T47D (cell line): ENCODE results near the gene STRN3.
"Not testable (repeated sequence)": the region's sequence is repeated elsewhere in the genome, so short reads cannot be mapped to it uniquely, and the experiment has no call there.

Experiments
- DNase-seq, 2 experiments: peaks; one replicate each; pipeline versions ENCODE4 v3.0.0 to v3.0.0-alpha.2; 2011 to 2012; ENCODE audit warnings: low read depth in 1 of 2, low spot score in 1 of 2
- JUND ChIP-seq: IDR thresholded peaks from 2 replicates; pipeline ENCODE4 v1.6.1; 2012; ENCODE audit warnings: low read depth
- in situ Hi-C: cut with HindIII; loops from 2 replicates; pipeline ENCODE4 v1.10.0; 2016; ENCODE audit warnings: low sequenced_read_pairs, low pct_unique_long_range_greater_than_20kb

STRN3 gene

DNA sequence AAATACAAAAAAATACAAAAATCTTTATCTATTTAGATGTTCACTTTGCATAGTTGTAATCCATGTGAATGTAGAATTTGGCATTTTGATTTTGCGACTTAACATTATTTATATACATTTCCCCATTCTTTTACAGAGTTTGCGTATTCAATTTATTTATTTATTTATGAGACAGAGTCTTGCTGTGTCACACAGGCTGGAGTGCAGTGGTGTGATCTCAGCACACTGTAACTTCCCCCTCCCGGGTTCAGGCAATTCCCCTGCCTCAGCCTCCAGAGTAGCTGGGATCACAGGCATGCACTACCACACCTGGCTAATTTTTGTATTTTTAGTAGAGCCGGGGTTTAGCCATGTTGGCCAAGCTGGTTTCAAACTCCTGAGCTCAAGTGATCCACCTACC is 25.3 kb upstream of the STRN3 start:
- in situ Hi-C loops, result no loop called here
- DNase-seq, result no peak
- no peak for TF ChIP-seq JUND

DNA sequence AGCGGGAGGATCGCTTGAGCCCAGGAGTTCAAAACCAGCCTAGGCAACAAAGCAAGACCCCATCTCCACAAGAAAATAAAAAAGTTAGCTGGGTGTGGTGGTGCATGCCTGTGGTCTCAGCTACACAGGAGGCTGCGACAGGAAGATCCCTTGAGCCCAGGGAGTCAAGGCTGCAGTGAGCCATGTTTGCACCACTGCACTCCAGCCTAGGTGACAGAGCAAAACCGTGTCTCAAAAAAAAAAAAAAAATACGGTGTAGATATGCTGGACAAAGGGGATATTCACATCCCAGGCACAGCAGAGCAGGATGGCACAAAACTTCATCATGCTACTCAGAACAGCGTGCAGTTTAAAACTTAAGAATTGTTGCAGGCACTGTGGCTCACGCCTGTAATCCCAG is 24.8 kb upstream of the STRN3 start:
- no peak for TF ChIP-seq JUND
- no peak for DNase-seq
- in situ Hi-C loops, result no loop called here

DNA sequence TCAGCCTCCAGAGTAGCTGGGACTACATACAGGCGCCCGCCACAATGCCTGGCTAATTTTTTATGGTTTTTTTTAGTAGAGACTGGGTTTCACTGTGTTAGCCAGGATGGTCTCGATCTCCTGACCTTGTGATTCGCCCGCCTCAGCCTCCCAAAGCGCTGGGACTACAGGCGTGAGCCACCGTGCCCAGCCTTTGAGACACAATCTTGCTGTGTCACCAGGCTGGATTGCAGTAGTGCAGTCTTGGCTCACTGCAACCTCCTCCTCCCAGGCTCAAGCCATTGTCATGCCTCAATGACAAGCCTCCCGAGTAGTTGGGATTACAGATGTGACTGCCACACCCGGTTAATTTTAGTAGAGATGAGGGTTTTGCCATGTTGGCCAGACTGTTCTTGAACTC is 21.3 kb upstream of the STRN3 start:
- no peak for DNase-seq
- no peak for TF ChIP-seq JUND
- in situ Hi-C loops, result no loop called here

DNA sequence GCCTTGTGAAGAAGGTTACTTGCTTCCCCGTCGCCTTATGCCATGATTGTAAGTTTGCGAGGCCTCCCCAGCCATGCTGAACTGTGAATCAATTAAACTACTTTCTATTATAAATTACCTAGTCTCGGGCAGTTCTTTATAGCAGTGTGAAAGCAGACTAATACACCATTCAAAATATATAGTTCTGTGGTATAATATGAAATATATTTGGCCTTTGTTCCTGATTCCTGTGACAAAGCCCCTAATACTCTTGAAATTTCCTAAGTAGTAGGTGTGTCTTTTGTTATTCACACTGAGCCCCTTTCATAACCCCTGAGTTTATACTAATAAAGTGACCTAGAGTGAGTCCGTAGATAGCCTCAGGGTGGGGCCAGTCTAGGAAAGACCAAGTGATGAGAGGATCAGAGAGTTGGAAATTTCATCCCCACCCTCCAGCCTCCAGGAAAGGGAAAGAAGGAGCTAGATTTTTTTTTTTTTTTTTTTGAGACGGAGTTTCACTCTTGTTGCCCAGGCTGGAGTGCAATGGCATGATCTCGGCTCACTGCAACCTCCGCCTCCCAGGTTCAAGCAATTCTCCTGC is 19.4 kb upstream of the STRN3 start:
- no peak for DNase-seq
- in situ Hi-C loops, result no loop called here
- no peak for TF ChIP-seq JUND

DNA sequence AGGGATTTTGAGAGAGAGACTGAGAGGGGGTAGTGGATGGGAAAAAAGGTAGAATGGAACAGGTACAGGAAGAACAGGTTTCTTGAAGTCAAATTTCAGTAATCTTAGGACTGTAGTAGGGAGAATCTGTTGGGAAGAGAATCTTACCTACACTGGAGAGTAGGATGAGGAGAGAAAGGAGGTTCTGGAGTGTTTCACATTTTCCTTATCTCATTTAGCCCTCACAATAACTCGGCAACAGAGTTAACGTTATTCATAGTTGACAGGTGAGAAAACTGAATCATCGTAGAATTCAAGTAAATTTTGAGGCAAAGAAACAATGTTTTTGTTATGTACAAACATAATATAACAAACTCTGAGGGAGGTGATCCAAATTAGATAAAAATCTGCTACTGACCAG is 17.2 kb upstream of the STRN3 start:
- DNase-seq, result no peak
- in situ Hi-C loops, result no loop called here
- TF ChIP-seq JUND, result no peak

DNA sequence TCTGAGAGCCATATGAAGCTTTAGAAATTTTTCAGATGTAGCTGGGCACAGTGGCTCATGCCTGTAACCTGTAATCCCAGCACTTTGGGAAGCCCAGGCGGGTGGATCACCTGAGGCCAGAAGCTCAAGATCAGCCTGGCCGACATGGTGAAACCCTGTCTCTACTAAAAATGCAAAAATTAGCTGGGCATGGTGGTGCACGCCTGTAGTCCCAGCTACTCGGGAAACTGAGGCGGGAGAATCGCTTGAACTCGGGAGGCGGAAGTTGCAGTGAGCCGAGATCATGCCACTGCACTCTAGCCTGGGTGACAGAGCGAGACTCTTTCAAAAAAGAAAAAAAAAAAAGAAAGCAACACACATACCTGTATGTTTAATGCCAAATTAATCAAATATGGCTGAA is 16.7 kb upstream of the STRN3 start:
- in situ Hi-C loops, result not testable (repeated sequence)

DNA sequence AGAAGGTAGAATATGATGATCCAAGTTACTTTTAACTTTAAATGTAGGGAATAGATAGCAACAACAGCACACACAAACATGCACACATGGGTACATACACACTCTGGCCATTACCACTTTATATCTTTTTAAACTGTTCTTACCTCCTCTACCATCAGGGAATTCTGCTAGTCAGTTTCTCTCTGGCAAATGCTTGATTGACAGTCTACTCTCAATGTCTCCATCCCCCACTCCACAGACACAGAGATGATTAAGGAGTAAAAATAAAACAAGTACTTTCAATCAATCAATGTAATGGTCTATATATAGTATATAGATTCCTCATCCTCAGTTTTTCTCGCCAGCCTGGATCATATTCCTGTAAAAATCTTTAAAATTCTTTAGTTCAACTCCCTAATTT is 16.1 kb upstream of the STRN3 start:
- no peak for TF ChIP-seq JUND
- in situ Hi-C loops, result no loop called here
- no peak for DNase-seq

More for the DNA sequence above, 16.7 kb upstream of the STRN3 start:
- DNase-seq, result not testable (repeated sequence)

DNA sequence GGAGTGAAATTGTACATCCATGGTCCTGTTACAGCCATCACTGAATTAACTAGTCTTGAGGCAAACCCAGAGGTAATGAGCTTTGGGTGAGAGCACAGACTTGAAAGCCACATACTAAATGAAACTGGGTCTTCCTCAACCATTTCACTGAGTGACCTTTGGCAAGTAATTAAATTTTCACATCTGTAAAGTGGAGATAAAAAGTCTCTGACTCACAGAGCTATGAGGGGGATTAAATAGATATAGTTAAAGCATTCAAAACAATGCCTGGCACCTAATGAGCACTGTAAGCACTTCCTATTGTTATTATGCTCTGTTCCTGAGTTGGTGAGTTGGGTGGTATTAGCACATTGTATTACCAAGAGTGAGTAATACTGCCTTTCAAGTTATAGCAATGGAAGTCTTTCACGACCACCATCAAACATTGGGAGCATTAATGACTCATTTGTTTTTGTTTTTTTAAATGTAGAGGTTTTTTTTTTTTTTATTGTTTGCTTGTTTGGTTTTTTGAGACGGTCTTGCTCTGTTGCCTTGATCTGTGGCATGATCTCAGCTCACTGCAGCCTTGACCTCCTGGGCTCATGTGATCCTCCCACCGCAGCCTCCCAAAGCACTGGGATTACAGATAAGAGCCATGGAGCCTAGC is 12.5 kb upstream of the STRN3 start:
- TF ChIP-seq JUND, result no peak
- in situ Hi-C loops, result no loop called here

DNA sequence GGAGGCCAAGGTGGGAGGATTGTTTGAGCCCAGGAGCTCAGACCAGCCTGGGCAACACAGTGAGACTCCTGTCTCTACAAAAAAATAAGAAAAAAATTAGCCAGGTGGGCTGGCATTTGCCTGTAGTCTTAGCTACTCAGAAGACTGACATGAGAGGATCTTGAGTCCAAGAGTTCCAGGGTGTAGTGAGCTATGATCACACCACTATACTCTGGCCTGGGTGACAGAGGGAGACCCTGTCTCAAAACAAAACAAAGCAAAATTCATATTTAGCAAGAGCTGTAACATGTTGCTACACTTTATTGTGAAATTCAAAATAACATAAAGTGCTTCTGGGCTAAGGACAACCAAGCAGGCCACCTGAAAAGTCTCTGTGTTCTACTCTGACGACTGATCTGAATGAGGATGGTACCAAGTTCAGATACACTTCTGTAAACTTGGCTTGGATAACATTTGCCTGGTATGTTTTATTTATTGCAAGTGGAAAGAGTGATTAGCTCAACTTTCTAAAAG is 11.6 kb upstream of the STRN3 start:
- no peak for DNase-seq
- in situ Hi-C loops, result no loop called here
- no peak for TF ChIP-seq JUND

More for the DNA sequence above, 12.5 kb upstream of the STRN3 start:
- DNase-seq, result no peak

DNA sequence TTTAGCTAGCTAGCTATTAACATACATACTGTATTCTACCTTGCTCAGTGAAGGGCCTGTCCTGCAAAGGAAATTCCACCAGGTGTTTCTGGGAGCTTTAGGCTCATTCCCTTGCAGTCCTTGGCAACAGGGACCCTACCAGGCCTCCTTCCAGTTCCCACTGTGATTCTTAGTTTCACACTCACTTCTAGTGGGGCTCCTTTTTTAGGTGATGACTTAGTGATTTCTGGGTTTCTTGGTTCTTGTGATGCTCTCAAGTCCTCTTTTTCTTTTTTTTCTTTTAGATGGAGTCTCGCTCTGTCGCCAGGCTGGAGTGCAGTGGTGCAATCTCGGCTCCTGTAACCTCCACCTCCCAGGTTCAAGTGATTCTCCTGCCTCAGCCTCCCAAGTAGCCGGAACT is 10.4 kb upstream of the STRN3 start:
- TF ChIP-seq JUND, result no peak
- in situ Hi-C loops, result no loop called here
- DNase-seq, result no peak

DNA sequence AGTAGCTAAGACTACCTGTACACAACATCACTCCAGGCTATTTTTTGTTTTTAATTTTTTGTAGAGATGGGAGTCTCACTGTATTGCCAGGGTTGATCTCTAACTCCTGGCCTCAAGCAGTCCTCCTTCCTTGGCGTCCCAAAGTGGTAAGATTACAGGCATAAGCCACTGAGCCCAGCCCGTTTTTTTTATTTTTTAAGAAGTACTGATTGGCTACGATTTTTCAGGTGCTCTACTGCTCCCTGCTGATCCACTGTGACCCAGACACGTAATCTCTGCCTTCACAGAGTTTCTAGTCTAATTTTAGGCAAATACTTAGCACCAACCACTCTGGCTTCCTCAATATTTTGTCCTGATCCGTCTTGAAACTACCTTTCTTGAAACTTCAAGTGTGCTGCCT is 4.3 kb upstream of the STRN3 start:
- no peak for TF ChIP-seq JUND
- in situ Hi-C loops, result no loop called here
- no peak for DNase-seq

DNA sequence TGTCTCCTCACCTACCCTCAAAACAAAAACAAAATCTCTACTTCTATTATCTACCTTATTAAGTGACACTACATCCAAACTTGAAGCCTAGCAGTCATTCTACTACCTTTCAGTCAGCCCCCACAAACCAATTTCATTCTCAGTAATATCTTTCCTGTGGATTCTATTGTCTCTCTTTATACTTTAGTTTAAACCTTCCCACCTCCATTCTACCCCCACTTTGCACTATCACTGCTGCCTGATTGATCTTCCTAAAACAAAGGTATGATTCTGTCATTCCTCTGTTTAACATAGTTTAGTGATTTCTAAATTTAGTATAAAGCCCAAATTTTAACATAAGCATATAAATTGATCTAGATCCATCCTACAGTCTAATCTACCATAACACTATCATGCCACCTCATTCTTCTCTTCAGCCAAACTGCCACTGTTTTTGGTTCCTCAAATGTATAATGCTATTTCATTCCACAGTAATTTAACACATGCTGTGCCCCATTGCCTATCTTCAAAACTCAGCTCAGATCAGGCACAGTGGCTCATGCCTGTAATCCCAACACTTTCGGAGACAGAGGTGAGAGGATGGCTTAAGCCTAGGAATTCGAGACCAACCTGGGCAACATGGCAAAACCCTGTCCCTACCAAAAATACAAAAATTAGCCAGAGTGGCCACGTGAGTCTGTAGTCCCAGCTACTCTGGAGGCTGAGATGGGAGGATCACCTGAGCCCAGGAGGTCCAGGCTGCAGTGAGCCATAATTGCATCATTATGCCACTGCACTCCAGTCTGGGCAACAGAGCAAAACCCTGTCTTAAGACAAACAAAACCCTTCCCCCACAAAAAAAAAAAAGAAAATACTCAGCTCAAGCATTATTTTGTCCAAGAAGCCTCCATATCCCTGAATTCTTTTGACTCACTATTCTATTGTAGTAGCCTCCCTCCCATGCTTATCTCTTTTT is 3.1 kb upstream of the STRN3 start:
- in situ Hi-C loops, result no loop called here
- DNase-seq, result no peak
- no peak for TF ChIP-seq JUND

DNA sequence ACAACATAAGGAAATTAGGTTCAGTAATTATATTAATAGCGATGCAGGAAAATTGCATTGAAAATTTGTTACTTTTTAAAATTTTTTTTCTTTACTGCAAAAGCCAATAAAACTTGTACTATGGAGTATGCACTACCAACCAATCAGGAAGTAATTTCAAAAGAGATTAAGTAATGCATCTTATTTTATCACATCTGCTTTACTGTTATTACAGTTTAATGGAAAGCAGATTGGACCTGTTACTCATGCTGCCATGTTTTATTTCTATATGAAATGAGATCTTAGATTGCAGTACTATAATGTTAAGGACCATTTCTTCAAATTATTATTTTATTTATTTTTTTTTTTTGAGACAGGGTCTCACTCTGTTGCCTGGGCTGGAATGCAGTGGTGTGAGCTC is 1.7 kb upstream of the STRN3 start:
- in situ Hi-C loops, result no loop called here
- no peak for TF ChIP-seq JUND
- no peak for DNase-seq
